K562 (cell line): ENCODE measurements around the gene DAPK1. TPM values are rescaled to one million over a fixed set of nuclear protein-coding genes. Genes with fewer than 3 reads are reported as not detected.

Experiments used
- ATAC-seq: fragments of 200-7000 bp; cut with Tn5 transposase; 3 replicates; pipeline ENCODE4 v1.9.1; 2020; ENCODE audit warnings: moderate library complexity
- BruUV-seq: library from RNA; stranded (reverse); fragments of 400-500 nt; replicated peaks from 2 replicates; lab custom pipeline; 2021; lab: Mats Ljungman, UMichigan
- CTCF ChIA-PET: fragments of 300-600 bp; formaldehyde crosslinking; extraction: SDS; loops from one replicate; lab custom pipeline; 2021; ENCODE audit warnings: low intra/inter-chr PET ratio; lab: Yijun Ruan, JAX
- POLR2A ChIA-PET: fragments of 300-600, 350-650 bp; sonication (Branson Sonifier 250); formaldehyde crosslinking; extraction: SDS; loops from one replicate; lab custom pipeline; 2021; ENCODE audit warnings: antibody characterized with exemption, inconsistent platforms; lab: Yijun Ruan, JAX
- DNase-seq, 4 experiments: peaks; one replicate each; pipeline versions ENCODE4 v3.0.0 to v3.0.0-alpha.2; 2011 to 2018; ENCODE audit warnings: low spot score in 3 of 4, mixed read lengths in 3 of 4; ENCODE audit errors: extremely low read depth in 1 of 4
- FAIRE-seq: peaks from 2 replicates; lab custom pipeline; 2011; peaks lifted over from hg19 to GRCh38; lab: Jason Lieb, UNC
- H2AFZ ChIP-seq: 2 replicates; pipeline ENCODE4 v1.6.0; 2011; ENCODE audit warnings: low read depth, low read length, control low read depth, inconsistent platforms
- H3K27ac ChIP-seq: fragments of 200-600 bp; 3 replicates; pipeline ENCODE4 v1.8.0; 2011; ENCODE audit warnings: low read depth, mild to moderate bottlenecking, control low read depth, inconsistent platforms, low read length, moderate library complexity, mixed read lengths; ENCODE audit errors: extremely low read depth
- H3K27me3 ChIP-seq, 2 experiments: fragments of 300-600 bp in 1 of 2; 2 replicates in 1 of 2; 3 replicates in 1 of 2; pipeline versions ENCODE4 v1.6.0 to v1.8.0; 2011; ENCODE audit warnings: inconsistent platforms in 2 of 2, low read length in 2 of 2, mild to moderate bottlenecking in 1 of 2, mixed read lengths in 1 of 2, moderate library complexity in 1 of 2; ENCODE audit not compliant: control insufficient read depth in 2 of 2, insufficient read depth in 2 of 2
- H3K36me3 ChIP-seq: fragments of 300-600 bp; 3 replicates; pipeline ENCODE4 v1.8.0; 2011; ENCODE audit warnings: mild to moderate bottlenecking, low read length, inconsistent platforms; ENCODE audit not compliant: control insufficient read depth, insufficient read depth
- H3K4me1 ChIP-seq, 2 experiments: fragments of 200-600 bp in 1 of 2; replicated peaks in 1 of 2; 2 replicates in 1 of 2; 3 replicates in 1 of 2; pipeline versions ENCODE4 v1.5.1 to v1.8.0; 2011; ENCODE audit warnings: inconsistent platforms in 2 of 2, low read length in 2 of 2, mild to moderate bottlenecking in 1 of 2, mixed read lengths in 1 of 2, moderate library complexity in 1 of 2; ENCODE audit not compliant: control insufficient read depth in 2 of 2, insufficient read depth in 2 of 2
- H3K4me2 ChIP-seq: 2 replicates; pipeline ENCODE4 v1.6.1; 2011; ENCODE audit warnings: low read length, control low read depth, inconsistent platforms, mixed read lengths; ENCODE audit not compliant: insufficient read depth
- H3K4me3 ChIP-seq: fragments of 200-600 bp; sonication (generic), shearing (Covaris generic); 2 replicates; pipeline ENCODE4 v1.5.1; 2016; ENCODE audit warnings: control low read depth, inconsistent platforms
- H3K79me2 ChIP-seq: fragments of 200-600 bp; 3 replicates; pipeline ENCODE4 v1.8.0; 2011; ENCODE audit warnings: low read length, inconsistent platforms; ENCODE audit not compliant: control insufficient read depth, insufficient read depth
- H3K9ac ChIP-seq, 2 experiments: 2 replicates each; pipeline versions ENCODE4 v1.6.0 to v1.6.1; 2011; ENCODE audit warnings: low read depth in 2 of 2, low read length in 2 of 2, control low read depth in 1 of 2, inconsistent platforms in 1 of 2, mild to moderate bottlenecking in 1 of 2, mixed read lengths in 1 of 2; ENCODE audit not compliant: insufficient read depth in 1 of 2
- H3K9me1 ChIP-seq: one replicate; pipeline ENCODE4 v1.6.0; 2011; ENCODE audit warnings: inconsistent platforms, mild to moderate bottlenecking, low read length, moderate library complexity; ENCODE audit not compliant: control insufficient read depth, insufficient read depth
- H3K9me3 ChIP-seq: replicated peaks from 2 replicates; pipeline ENCODE4 v1.5.1; 2011; ENCODE audit warnings: low read depth, low read length, inconsistent platforms; ENCODE audit not compliant: control insufficient read depth, insufficient read depth
- H4K20me1 ChIP-seq: replicated peaks from 2 replicates; pipeline ENCODE4 v1.6.1; 2011; ENCODE audit warnings: low read length, inconsistent platforms, mixed read lengths; ENCODE audit not compliant: control insufficient read depth, insufficient read depth
- CHCHD3 ChIP-seq: fragments of 250-450 bp; sonication (Bioruptor Pico); IDR thresholded peaks from 2 replicates; pipeline ENCODE4 v2.1.2; 2022; ENCODE audit warnings: mild to moderate bottlenecking
- NUFIP1 ChIP-seq: fragments of 450-650 bp; IDR thresholded peaks from 2 replicates; pipeline ENCODE4 v1.6.1; 2018; ENCODE audit not compliant: partially characterized antibody
- POLR2AphosphoS2 ChIP-seq: IDR thresholded peaks from 2 replicates; pipeline ENCODE4 v1.6.1; 2012; ENCODE audit warnings: low read length, improper control_type of control experiment
- POLR2G ChIP-seq: fragments of 200-400 bp; formaldehyde crosslinking; IDR thresholded peaks from 2 replicates; pipeline ENCODE4 v1.6.1; 2017; ENCODE audit warnings: low read depth, mild to moderate bottlenecking, antibody characterized with exemption, low read length, moderate library complexity
- POLR2H ChIP-seq: IDR thresholded peaks from 2 replicates; pipeline ENCODE4 v1.6.1; 2016; ENCODE audit warnings: missing genetic modification characterization, low read depth, mild to moderate bottlenecking, control low read depth, missing compliant biosample characterization, moderate library complexity
- PTRF ChIP-seq: fragments of 450-650 bp; IDR thresholded peaks from 2 replicates; pipeline ENCODE4 v1.6.1; 2016; ENCODE audit warnings: mild to moderate bottlenecking, missing genetic modification characterization, missing compliant biosample characterization
- RBBP5 ChIP-seq: fragments of 200-600 bp; sonication (generic); IDR thresholded peaks from 2 replicates; pipeline ENCODE4 v1.6.1; 2012; ENCODE audit warnings: borderline replicate concordance, mild to moderate bottlenecking, low read length, control low read depth, inconsistent platforms; ENCODE audit not compliant: insufficient read depth, poor library complexity, severe bottlenecking
- SRSF7 ChIP-seq: fragments of 200-400 bp; formaldehyde crosslinking; optimal IDR thresholded peaks from 2 replicates; pipeline ENCODE3; 2017; ENCODE audit warnings: mild to moderate bottlenecking, low read depth, low read length
- THRAP3 ChIP-seq: fragments of 450-650 bp; IDR thresholded peaks from 2 replicates; pipeline ENCODE4 v1.6.1; 2016; ENCODE audit warnings: mild to moderate bottlenecking, inconsistent platforms, borderline replicate concordance
- TRIM28 ChIP-seq: fragments of 450-650 bp; IDR thresholded peaks from 2 replicates; pipeline ENCODE4 v1.6.1; 2017
- ZFPM2 ChIP-seq: fragments of 250-450 bp; sonication (Bioruptor Pico); IDR thresholded peaks from 2 replicates; pipeline ENCODE4 v1.5.1; 2022; ENCODE audit warnings: mild to moderate bottlenecking
- ZNF175 ChIP-seq: fragments of 200-800 bp; sonication (Bioruptor generic); IDR thresholded peaks from 2 replicates; pipeline ENCODE4 v1.6.1; 2016; ENCODE audit warnings: low read depth, mild to moderate bottlenecking, missing genetic modification characterization, missing compliant biosample characterization
- ZNF217 ChIP-seq: sonication (generic); formaldehyde crosslinking; IDR thresholded peaks from 2 replicates; pipeline ENCODE4 v1.8.0; 2022; ENCODE audit warnings: mild to moderate bottlenecking, missing genetic modification reagents
- ZNF75A ChIP-seq: fragments of 450-650 bp; formaldehyde crosslinking; IDR thresholded peaks from 2 replicates; pipeline ENCODE4 v1.4.0; 2020; ENCODE audit warnings: mild to moderate bottlenecking
- ZNF785 ChIP-seq: fragments of 250-450 bp; sonication (Bioruptor Pico); IDR thresholded peaks from 2 replicates; pipeline ENCODE4 v1.4.0; 2020; ENCODE audit warnings: mild to moderate bottlenecking
- WGBS: fragments of 100-300 bp; shearing (Covaris generic); methylation state at CpG from one replicate; pipeline ENCODE4 v1.1.6; 2016; ENCODE audit warnings: low coverage, mixed read lengths; ENCODE audit not compliant: insufficient coverage; ENCODE audit errors: missing lambda C conversion rate; 5-methylcytosine and 5-hydroxymethylcytosine counted together
- in situ Hi-C: fragments of 300-500 bp; cut with MboI; formaldehyde crosslinking; loops from 4 replicates; pipeline ENCODE4 v1.15.0; 2018; ENCODE audit warnings: inconsistent platforms, mixed read lengths
- intact Hi-C: fragments of 100-400 bp; cut with micrococcal nuclease; formaldehyde crosslinking; loops from 2 replicates; pipeline ENCODE4 v1.14.2; 2022
- polyA plus RNA-seq, 8 experiments: library from polyadenylated mRNA; depleted of rRNA in 4 of 8; stranded (reverse) in 5 of 8; unstranded in 3 of 8; fragments of >200 nt; fragmentation: Nextera tagmentation in 2 of 8; fragmentation: Illumina TruSeq in 1 of 8; extraction: Ambion mirVana in 2 of 8; extraction: Trizol in 1 of 8; gene quantifications; 2 replicates each; pipeline versions ENCODE4 v1.2.1 to v1.2.3, GENCODE V29; 2011 to 2014; ENCODE audit warnings: inconsistent platforms in 1 of 8, missing spikeins in 1 of 8
- total RNA-seq, 7 experiments: library from RNA; depleted of rRNA in 6 of 7; stranded (reverse); fragments of >200 nt in 6 of 7; fragmentation: Illumina TruSeq in 2 of 7; extraction: Trizol in 2 of 7; gene quantifications; 2 replicates each; pipeline versions ENCODE4 v1.2.1 to v1.2.3, GENCODE V29; 2011 to 2021; ENCODE audit warnings: low replicate concordance in 1 of 7
- TF ChIP-seq, protein P1 (sequence below): fragments of 450-650 bp; IDR thresholded peaks from 2 replicates; pipeline ENCODE4 v1.6.1; 2016; ENCODE audit warnings: low read depth, mild to moderate bottlenecking, moderate library complexity
- TF ChIP-seq, protein P2 (sequence below): fragments of 450-650 bp; IDR thresholded peaks from 2 replicates; pipeline ENCODE4 v1.6.1; 2016; ENCODE audit warnings: missing biosample characterization, missing genetic modification characterization

DAPK1 gene
- total and polyA plus RNA-seq, 9 of the 15 experiments (the other 6 are each of a cell fraction or from before 2014, with no cell fraction given), result 1.7 to 26.4 (median 15.8) TPM

DNA sequence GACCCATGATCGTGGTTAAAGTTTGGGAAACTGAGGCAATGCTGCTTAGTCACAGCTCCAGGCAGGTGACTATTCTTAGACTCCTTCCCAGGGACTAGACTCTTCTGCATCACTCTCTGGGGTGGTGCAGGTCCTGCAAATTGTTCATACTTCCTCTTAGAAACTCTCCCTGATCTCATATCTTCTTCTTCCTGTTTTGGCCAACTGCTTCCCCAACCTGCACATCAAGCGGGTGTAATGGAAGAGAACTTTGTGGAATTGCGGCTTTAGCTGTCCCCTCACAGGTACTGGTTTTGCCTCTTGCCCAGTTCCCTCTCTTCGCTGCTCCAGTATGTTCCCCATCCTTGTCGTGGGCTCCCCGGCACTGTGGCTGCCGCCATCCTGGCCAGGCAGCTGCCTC, 116.7 kb downstream of the DAPK1 start:
- Histone ChIP-seq H3K27me3 (no peaks in the 10 kb centered on the region), H3K79me2 (no peaks in the 10 kb centered on the region), H4K20me1 (no peaks in the 10 kb centered on the region), H3K27ac (no peak overlapping the region), H3K4me3 (no peak overlapping the region), H3K36me3 (peaks cover 17% of the 10 kb centered on the region; the same call in 1 of the 3 replicates), H3K4me1 (peaks cover 3 to 10% of the 10 kb centered on the region in 2 experiments; a peak in 4 of 5 replicates)
- FAIRE-seq (no peak), ATAC-seq (no peak), DNase-seq (no peak)
- no TSS peak for BruUV-seq
- in situ Hi-C loops, result no loop called here
- TF ChIP-seq POLR2G (no peak), SRSF7 (no peak)
- TF ChIP-seq, protein P1, sequence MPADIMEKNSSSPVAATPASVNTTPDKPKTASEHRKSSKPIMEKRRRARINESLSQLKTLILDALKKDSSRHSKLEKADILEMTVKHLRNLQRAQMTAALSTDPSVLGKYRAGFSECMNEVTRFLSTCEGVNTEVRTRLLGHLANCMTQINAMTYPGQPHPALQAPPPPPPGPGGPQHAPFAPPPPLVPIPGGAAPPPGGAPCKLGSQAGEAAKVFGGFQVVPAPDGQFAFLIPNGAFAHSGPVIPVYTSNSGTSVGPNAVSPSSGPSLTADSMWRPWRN, result no peak
- TF ChIP-seq, all 486 proteins: peak for 0
- ChIA-PET CTCF (no interaction called here), POLR2A (interaction anchor here (0.8 to 1.2 kb wide), 3 partner anchors 10 to 425 kb away, joined by 3 to 4 read pairs (median 3); no protein-coding TSS in a partner anchor)
- H3K9me3 ChIP-seq, result no peaks in the 10 kb centered on the region
- peaks cover 4% of the 10 kb centered on the region for H3K9me1 ChIP-seq
- H3K9ac ChIP-seq, result no peak overlapping the region
- H3K4me2 ChIP-seq, result no peak overlapping the region
- WGBS, result 66% methylated on average over 7 of the region's 7 CpGs
- intact Hi-C loops, result no loop called here
- no peak overlapping the region for H2AFZ ChIP-seq

DNA sequence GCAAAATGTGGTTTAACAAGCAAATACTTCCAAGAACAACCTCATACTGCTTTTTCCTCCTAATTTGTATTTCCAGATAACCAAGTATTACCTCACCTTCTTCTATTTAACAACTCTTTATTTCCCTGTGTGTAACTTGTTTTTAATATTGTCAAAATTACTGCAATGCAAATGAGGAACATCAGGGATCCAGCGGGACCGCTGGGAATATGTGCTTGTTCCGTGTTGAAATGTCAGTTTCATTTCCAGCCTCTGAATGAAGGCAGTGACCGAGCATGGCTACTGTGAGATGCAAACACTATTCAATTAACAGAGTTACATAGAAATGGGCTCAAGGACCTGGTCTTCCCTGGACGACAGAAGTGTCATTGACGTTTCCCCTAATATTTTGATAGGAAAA, 117.5 kb downstream of the DAPK1 start:
- Histone ChIP-seq H3K27me3 (no peaks in the 10 kb centered on the region), H3K4me3 (no peak overlapping the region), H3K4me2 (no peak overlapping the region), H3K9me3 (no peaks in the 10 kb centered on the region), H2AFZ (no peak overlapping the region), H3K36me3 (peaks cover 17% of the 10 kb centered on the region; the same call in 1 of the 3 replicates), H3K27ac (no peak overlapping the region)
- 88% methylated on average over 6 of the region's 6 CpGs for WGBS
- in situ Hi-C loops (no loop called here), intact Hi-C loops (no loop called here)
- POLR2A ChIA-PET, result no interaction called here
- TF ChIP-seq ZNF75A (no peak), NUFIP1 (no peak), CHCHD3 (no peak), POLR2H (tag) (no peak), ZNF175 (CRISPR knock-in tag) (no peak), THRAP3 (no peak), TRIM28 (no peak), PTRF (tag) (no peak), RBBP5 (no peak), ZFPM2 (CRISPR knock-in tag) (no peak), ZNF217 (CRISPR knock-in tag) (no peak), POLR2AphosphoS2 (no peak), ZNF785 (no peak)
- TF ChIP-seq, protein P2, sequence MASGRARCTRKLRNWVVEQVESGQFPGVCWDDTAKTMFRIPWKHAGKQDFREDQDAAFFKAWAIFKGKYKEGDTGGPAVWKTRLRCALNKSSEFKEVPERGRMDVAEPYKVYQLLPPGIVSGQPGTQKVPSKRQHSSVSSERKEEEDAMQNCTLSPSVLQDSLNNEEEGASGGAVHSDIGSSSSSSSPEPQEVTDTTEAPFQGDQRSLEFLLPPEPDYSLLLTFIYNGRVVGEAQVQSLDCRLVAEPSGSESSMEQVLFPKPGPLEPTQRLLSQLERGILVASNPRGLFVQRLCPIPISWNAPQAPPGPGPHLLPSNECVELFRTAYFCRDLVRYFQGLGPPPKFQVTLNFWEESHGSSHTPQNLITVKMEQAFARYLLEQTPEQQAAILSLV, result no peak
- TF ChIP-seq, all 486 proteins: peak for 0
- FAIRE-seq (no peak), ATAC-seq (no peak), DNase-seq (no peak)
- Histone ChIP-seq H3K9me1 (peaks cover 4% of the 10 kb centered on the region), H3K4me1 (peaks cover 3 to 10% of the 10 kb centered on the region in 2 experiments; a peak in 4 of 5 replicates), H3K9ac (no peak overlapping the region), H4K20me1 (no peaks in the 10 kb centered on the region), H3K79me2 (no peaks in the 10 kb centered on the region)
- CTCF ChIA-PET, result no interaction called here
- BruUV-seq, result no TSS peak
